HG03175 (cell line): ENCODE data around the gene SLC5A9.

ENCODE experiments used
- ATAC-seq: cut with Tn5 transposase; IDR thresholded peaks from one replicate; pipeline ENCODE4 v1.9.1; 2021; ENCODE audit warnings: mild to moderate bottlenecking, moderate library complexity; ENCODE audit not compliant: unreplicated experiment

Gene SLC5A9

DNA sequence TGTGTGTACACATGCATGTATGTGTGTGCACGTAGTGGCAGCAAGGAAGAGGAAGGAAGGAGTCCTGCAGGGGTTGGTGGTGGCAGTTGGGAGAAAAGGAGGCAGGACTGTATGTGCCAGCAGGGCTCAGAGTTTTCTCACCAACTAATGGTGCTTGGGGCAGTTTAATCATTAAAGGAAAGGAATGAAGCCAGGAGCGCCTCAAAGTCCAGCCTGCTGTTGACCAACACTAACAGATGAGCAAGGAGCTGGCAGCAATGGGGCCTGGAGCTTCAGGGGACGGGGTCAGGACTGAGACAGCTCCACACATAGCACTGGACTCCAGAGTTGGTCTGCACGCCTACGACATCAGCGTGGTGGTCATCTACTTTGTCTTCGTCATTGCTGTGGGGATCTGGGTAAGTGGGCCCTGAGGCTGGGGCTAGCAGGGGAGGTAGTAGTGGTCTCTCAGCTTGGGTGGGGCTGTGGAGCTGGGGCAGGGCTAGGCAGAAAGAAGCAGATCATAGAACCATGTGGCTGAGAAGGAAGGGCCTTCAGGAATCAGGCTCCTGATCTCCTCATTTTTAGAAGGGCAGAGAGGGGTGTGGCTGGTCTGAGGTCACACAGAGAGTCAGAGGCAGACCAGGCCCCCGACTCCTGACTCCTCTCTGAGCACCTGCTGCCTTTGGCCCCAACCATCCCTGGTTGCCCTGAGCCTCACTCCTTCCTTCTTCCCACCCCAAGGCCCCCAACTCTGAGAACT lies at the start of gene SLC5A9:
SLC5A9 (plus strand) TSS at position 216 of the 742 bp plus-strand sequence; CDS start at position 237, 21 bp downstream.
- no peak for ATAC-seq

GRCh38 chr1:48175116-48175515 lies 47.4 kb upstream of the SLC5A9 start:
- no peak for ATAC-seq

GRCh38 chr1:48177257-48177656 lies 45.3 kb upstream of the SLC5A9 start:
- ATAC-seq = no peak

GRCh38 chr1:48181669-48182367 lies 40.7 kb upstream of the SLC5A9 start:
- no peak for ATAC-seq

GRCh38 chr1:48182439-48182838 lies 40.1 kb upstream of the SLC5A9 start:
- ATAC-seq = peak; percentile 81

GRCh38 chr1:48186306-48186839 lies 36.1 kb upstream of the SLC5A9 start:
- ATAC-seq = no peak

GRCh38 chr1:48187969-48188563 lies 34.5 kb upstream of the SLC5A9 start:
- no peak for ATAC-seq

GRCh38 chr1:48190881-48191280 lies 31.6 kb upstream of the SLC5A9 start:
- no peak for ATAC-seq

DNA sequence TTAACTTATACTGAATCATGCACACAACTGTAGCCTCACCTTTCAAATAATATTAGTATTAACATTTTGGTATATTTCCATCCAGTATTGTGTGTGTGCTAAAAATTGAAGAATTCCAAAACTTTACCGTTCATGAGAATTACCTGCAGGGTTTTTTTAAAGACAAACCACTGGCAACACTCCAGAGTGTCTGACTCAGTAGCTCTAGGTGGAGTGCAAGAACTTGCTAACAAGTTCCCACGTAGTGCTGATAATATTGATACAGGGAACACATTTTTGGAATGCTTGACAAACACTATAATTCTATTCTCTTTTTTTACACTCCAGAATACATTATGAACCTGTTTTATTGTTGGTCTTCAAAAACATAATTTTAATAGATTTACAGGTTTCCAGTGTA lies 27.7 kb upstream of the SLC5A9 start:
- ATAC-seq = no peak

DNA sequence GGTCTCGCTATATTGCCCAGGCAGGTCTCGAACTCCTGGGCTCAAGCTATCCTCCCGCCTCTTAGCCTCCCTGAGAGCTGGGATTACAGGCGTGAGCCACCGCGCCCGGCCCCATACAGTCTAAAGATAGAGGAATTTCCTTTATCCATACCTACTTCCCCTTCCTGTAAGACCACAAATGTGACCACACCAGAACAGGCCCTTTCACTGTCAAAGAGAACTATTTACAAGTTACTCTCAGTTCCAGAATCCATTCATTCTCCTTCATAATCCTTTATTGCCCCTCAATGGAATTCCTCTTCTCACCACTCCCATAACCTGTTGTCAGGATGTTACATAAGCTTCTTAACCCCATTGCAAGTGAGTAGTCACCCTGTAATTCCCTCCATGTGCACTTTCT lies 26.3 kb upstream of the SLC5A9 start:
- ATAC-seq = no peak

GRCh38 chr1:48198970-48199369 lies 23.5 kb upstream of the SLC5A9 start:
- no peak for ATAC-seq

- no peak for ATAC-seq
These were observed 22.2 kb upstream of the SLC5A9 start for GRCh38 chr1:48200166-48200900.

DNA sequence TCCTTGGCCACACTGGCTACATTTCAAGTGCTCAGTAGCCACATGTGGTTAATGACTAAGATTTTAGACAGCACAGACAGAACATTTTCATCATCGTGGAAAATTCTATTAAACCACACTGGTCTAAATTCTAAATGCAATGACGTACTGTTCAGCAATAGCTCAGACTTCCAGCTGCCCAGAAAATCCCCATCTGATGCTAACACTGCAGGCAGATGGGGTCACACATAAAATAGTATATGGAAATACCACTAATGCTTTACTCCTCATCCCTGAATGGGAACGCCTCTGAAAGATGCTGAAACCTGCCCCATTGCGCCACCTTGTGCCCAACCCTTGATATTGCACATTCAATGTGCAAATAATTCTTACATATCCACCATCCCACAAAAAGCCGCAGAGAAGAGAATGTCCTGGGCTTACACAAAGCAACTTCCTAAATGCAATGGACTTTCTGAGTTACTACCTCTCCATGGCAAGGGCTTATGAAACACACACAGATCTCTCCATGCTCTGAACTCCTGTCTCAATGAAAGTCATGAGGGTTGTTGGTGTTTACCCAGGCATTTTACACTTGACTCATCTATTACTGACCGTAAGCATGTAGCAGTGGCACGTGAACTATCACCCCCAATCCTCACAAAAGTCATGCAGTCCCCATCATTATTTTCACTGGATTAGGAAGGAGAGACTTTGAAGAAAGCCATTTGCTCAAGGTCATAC lies 20.3 kb upstream of the SLC5A9 start:
- no peak for ATAC-seq

GRCh38 chr1:48203287-48203900 lies 19.1 kb upstream of the SLC5A9 start:
- ATAC-seq = peak; percentile 71

DNA sequence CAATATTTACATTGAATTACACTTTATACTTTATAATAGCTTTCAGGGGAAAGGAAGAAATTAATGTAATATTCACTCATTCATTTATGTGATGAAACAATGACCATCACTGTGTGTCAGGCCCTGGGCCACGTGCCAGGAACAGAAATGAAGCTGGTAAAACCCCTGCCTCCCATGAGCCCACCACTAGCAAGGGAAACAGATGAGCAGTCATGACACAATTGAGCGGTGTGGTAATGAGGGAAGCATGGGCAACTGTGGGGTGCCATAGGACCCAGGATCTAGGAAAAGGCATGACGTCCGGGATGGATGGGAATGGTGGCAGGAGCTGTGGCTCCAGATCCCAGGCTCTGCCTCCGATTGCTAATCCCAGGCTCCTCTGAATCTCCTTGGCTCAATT lies 17.0 kb upstream of the SLC5A9 start:
- no peak for ATAC-seq

GRCh38 chr1:48206371-48206770 lies 16.1 kb upstream of the SLC5A9 start:
- ATAC-seq = no peak

- ATAC-seq = no peak
These were observed 15.4 kb upstream of the SLC5A9 start for GRCh38 chr1:48207131-48207530.

GRCh38 chr1:48207536-48208075 lies 14.9 kb upstream of the SLC5A9 start:
- ATAC-seq = no peak

GRCh38 chr1:48208251-48208650 lies 14.3 kb upstream of the SLC5A9 start:
- ATAC-seq = no peak

GRCh38 chr1:48208652-48209051 lies 13.9 kb upstream of the SLC5A9 start:
- ATAC-seq = no peak
